Activated B cell treated with CpG ODN at 0.5 μM for 24 hours (primary cell): Measurements from ENCODE around the gene PDIK1L. TPM values are rescaled to one million over a fixed set of nuclear protein-coding genes. Genes with fewer than 3 reads are reported as not detected.
"Not testable (repeated sequence)": the region's sequence is repeated elsewhere in the genome, so short reads cannot be mapped to it uniquely, and the experiment has no call there.

Source experiments
- ATAC-seq: fragments of 200-7000 bp; cut with Tn5 transposase; one replicate; pipeline ENCODE4 v1.10.0; 2021; ENCODE audit warnings: low read depth, mild to moderate bottlenecking, moderate library complexity
- CTCF ChIA-PET: fragments of 350-600 bp; sonication (Branson Sonifier 250); formaldehyde crosslinking; loops from one replicate; lab custom pipeline; 2021; ENCODE audit warnings: antibody characterized with exemption; lab: Charles Lee
- POLR2A ChIA-PET: fragments of 350-600 bp; sonication (Branson Sonifier 250); formaldehyde crosslinking; loops from one replicate; lab custom pipeline; 2021; ENCODE audit warnings: antibody characterized with exemption; lab: Charles Lee
- DNase-seq: peaks from one replicate; pipeline ENCODE4 v3.0.0; 2022
- H3K27ac Mint-ChIP-seq: one replicate; pipeline ENCODE4 v1.8.0; 2020; ENCODE audit warnings: mixed read lengths
- H3K27me3 Mint-ChIP-seq: one replicate; pipeline ENCODE4 v1.8.0; 2021; ENCODE audit warnings: mixed read lengths
- H3K36me3 Mint-ChIP-seq: one replicate; pipeline ENCODE4 v1.8.0; 2021; ENCODE audit warnings: low read depth, mixed read lengths
- H3K4me1 Mint-ChIP-seq: one replicate; pipeline ENCODE4 v1.8.0; 2021; ENCODE audit warnings: mixed read lengths
- H3K4me3 Mint-ChIP-seq: one replicate; pipeline ENCODE4 v1.8.0; 2020; ENCODE audit warnings: mild to moderate bottlenecking, mixed read lengths
- H3K9me3 Mint-ChIP-seq: one replicate; pipeline ENCODE4 v1.8.0; 2020; ENCODE audit warnings: mixed read lengths
- intact Hi-C: fragments of 100-400 bp; cut with micrococcal nuclease; formaldehyde crosslinking; loops from one replicate; pipeline ENCODE4 v1.15.1; 2024
- total RNA-seq: library from RNA; stranded (reverse); gene quantifications from 2 replicates; pipeline ENCODE4 v1.2.3, GENCODE V29; 2022
- TF ChIP-seq, protein P1 (sequence below): fragments of 200-600 bp; IDR thresholded peaks from one replicate; pipeline ENCODE4 v1.8.0; 2022; ENCODE audit warnings: antibody characterized with exemption, mild to moderate bottlenecking

Gene PDIK1L
- total RNA-seq, 1 donor from 2014 or later = 10.5 TPM

DNA sequence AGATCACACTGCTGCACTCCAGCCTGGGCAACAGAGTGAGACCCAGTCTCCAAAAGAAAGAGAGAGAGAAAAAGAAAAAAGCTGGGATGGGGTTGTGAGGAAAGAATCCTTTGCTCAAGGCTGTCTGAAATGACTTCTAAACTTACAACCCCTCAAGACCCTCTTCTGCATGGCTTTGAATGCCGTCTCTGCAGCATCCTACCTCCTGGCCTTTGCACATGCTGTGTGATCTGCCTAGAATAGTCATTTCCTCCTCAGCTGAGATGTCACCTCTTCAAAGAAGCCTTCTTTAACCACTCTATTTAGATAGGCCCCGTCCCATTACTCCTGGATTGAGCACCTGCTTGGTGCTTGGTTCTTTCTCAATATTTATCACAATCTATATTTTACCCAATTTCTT lies 26.8 kb upstream of the PDIK1L start:
- DNase-seq (no peak), ATAC-seq (no peak)
- H3K36me3 Mint-ChIP-seq = no peaks in the 10 kb centered on the region
- intact Hi-C loops = no loop called here
- ChIA-PET CTCF (no interaction called here), POLR2A (no interaction called here)
- TF ChIP-seq, protein P1, sequence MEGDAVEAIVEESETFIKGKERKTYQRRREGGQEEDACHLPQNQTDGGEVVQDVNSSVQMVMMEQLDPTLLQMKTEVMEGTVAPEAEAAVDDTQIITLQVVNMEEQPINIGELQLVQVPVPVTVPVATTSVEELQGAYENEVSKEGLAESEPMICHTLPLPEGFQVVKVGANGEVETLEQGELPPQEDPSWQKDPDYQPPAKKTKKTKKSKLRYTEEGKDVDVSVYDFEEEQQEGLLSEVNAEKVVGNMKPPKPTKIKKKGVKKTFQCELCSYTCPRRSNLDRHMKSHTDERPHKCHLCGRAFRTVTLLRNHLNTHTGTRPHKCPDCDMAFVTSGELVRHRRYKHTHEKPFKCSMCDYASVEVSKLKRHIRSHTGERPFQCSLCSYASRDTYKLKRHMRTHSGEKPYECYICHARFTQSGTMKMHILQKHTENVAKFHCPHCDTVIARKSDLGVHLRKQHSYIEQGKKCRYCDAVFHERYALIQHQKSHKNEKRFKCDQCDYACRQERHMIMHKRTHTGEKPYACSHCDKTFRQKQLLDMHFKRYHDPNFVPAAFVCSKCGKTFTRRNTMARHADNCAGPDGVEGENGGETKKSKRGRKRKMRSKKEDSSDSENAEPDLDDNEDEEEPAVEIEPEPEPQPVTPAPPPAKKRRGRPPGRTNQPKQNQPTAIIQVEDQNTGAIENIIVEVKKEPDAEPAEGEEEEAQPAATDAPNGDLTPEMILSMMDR = no peak
- no peaks in the 10 kb centered on the region for H3K9me3 Mint-ChIP-seq
- H3K4me1 Mint-ChIP-seq = no peaks in the 10 kb centered on the region
- H3K4me3 Mint-ChIP-seq = no peak overlapping the region
- H3K27ac Mint-ChIP-seq = no peak overlapping the region
- peaks cover 19% of the 10 kb centered on the region for H3K27me3 Mint-ChIP-seq

DNA sequence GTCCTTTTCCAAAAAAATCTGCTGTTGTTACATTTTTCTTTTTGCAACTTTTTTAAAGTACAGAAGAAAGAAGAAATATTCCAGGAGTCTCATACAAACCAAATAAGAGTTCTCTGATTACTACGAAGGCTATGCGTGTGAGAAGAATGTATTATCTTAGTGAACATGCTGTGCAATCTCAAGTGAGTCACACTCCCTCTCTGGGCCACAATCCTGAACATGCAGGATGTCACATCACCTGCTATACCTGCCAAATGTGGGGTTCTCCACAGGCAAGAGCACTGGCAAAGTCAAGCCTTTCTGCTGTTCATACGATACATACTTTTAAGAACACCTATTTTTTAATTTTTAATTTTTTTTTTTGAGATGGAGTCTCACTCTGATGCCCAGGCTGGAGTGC lies 22.5 kb upstream of the PDIK1L start:
- CTCF ChIA-PET = no interaction called here
- Mint-ChIP-seq H3K4me3 (no peak overlapping the region), H3K4me1 (no peaks in the 10 kb centered on the region), H3K27me3 (peaks cover 36% of the 10 kb centered on the region), H3K36me3 (no peaks in the 10 kb centered on the region), H3K27ac (no peak overlapping the region), H3K9me3 (no peaks in the 10 kb centered on the region)
- ATAC-seq (no peak), DNase-seq (no peak)
- POLR2A ChIA-PET = no interaction called here
- TF ChIP-seq, protein P1 = no peak
- intact Hi-C loops = no loop called here

DNA sequence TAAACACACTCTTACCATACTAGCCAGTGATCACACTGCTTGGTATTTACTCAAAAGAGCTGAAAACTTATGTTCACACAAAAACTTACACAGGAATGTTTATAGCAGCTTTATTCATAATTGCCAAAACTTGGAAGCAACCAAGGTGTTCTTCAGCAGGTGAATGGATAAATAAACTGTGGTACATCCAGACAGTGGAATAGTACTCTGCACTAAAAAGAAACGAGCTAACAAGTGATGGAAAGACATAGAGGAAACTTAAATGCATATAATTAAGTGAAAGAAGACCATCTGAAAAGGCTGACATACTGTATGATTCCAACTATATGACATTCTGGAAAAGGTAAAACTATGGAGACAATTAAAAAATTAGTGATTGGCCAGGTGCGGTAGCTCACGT lies 20.7 kb upstream of the PDIK1L start:
- H3K27me3 Mint-ChIP-seq = peaks cover 25% of the 10 kb centered on the region
- ChIA-PET POLR2A (no interaction called here), CTCF (no interaction called here)
- H3K4me3 Mint-ChIP-seq = no peak overlapping the region
- H3K27ac Mint-ChIP-seq = no peak overlapping the region
- TF ChIP-seq, protein P1 = no peak
- no peaks in the 10 kb centered on the region for H3K36me3 Mint-ChIP-seq
- DNase-seq (no peak), ATAC-seq (no peak)
- H3K9me3 Mint-ChIP-seq = no peaks in the 10 kb centered on the region
- intact Hi-C loops = no loop called here
- H3K4me1 Mint-ChIP-seq = no peaks in the 10 kb centered on the region

DNA sequence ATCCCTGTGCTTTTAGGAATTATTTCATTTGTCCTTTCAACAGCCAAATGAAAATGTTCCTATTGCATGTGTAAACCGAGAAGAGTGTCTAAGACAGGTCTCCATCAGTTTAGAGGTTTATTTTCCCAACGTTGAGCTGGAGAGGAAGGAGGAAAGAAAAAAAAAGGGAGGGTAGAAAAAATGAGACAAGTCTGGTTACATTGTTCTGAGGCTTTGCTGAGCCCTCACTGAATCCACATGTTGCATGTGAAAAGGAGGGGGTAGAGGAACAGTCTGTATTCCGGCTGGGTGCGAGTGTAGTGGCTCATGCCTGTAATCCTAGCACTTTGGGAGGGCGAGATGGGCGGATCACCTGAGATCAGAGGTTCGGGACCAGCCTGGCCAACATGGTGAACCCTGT lies 19.2 kb upstream of the PDIK1L start:
- DNase-seq = no peak
- no peak overlapping the region for H3K4me3 Mint-ChIP-seq
- H3K36me3 Mint-ChIP-seq = no peaks in the 10 kb centered on the region
- H3K27ac Mint-ChIP-seq = no peak overlapping the region
- no peaks in the 10 kb centered on the region for H3K4me1 Mint-ChIP-seq
- intact Hi-C loops = no loop called here
- TF ChIP-seq, protein P1 = no peak
- no peak for ATAC-seq
- ChIA-PET POLR2A (no interaction called here), CTCF (no interaction called here)
- H3K9me3 Mint-ChIP-seq = no peaks in the 10 kb centered on the region
- peaks cover 25% of the 10 kb centered on the region for H3K27me3 Mint-ChIP-seq

DNA sequence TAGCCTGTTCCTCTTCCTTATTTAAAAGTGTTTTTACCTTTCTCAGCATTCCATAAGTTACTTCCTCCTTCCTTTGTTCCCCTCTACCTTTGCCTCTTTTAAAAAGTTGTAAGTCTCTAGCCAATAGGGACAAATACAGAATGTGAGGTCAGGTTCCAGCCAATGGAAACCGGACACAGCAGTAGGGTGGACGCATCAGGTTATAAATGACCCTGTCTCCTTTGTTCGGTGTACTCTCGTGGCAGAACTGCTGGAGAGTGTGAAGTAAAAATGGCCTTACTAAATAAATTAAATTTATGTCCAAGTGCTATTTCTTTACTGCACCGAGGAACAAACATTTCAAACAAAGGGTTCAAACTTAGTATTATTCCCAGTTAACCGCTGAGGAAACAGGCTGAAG lies 18.1 kb upstream of the PDIK1L start:
- peaks cover 24% of the 10 kb centered on the region for H3K27me3 Mint-ChIP-seq
- H3K27ac Mint-ChIP-seq, ATAC-seq, POLR2A ChIA-PET, H3K9me3 Mint-ChIP-seq, CTCF ChIA-PET, H3K36me3 Mint-ChIP-seq, H3K4me3 Mint-ChIP-seq, H3K4me1 Mint-ChIP-seq, DNase-seq, intact Hi-C loops: not testable (repeated sequence)

DNA sequence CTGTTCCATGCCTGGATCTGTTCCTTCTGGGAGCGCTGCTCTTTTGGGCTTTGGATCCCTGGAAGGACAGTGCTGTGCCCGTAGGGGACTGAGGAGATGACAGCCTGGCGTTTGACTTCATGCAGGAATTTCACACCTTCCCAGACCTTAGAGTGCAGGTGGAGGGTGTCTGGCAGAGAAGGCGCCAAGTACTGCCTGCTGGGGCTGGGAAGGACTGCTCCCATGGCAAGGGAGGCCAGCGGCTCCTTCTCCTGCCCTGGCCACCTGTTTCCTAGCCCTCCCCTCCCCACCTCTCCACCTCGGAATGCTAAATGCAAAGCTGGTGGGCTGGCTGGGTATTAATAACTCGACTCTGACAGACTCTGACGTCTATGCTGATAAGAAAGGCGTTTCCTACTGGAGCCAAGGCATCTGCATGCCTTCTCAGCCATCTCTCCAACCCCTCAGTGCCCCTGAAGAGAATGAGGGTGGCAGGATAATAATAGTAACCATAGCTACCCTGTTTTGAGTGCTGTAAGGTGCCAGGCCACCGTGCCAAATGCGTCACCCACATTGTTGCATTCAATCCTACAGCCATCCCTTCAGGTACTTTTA lies 17.5 kb upstream of the PDIK1L start:
- H3K4me3 Mint-ChIP-seq = no peak overlapping the region
- ChIA-PET CTCF (no interaction called here), POLR2A (no interaction called here)

More for the DNA sequence above, 17.5 kb upstream of the PDIK1L start:
- ATAC-seq (no peak), DNase-seq (no peak)
- Mint-ChIP-seq H3K9me3 (no peaks in the 10 kb centered on the region), H3K4me1 (no peaks in the 10 kb centered on the region), H3K36me3 (no peaks in the 10 kb centered on the region), H3K27ac (no peak overlapping the region), H3K27me3 (peaks cover 24% of the 10 kb centered on the region)
- TF ChIP-seq, protein P1 = no peak
- intact Hi-C loops = no loop called here
